ENCODE results near the gene TRAF3IP3.

TRAF3IP3 gene

DNA sequence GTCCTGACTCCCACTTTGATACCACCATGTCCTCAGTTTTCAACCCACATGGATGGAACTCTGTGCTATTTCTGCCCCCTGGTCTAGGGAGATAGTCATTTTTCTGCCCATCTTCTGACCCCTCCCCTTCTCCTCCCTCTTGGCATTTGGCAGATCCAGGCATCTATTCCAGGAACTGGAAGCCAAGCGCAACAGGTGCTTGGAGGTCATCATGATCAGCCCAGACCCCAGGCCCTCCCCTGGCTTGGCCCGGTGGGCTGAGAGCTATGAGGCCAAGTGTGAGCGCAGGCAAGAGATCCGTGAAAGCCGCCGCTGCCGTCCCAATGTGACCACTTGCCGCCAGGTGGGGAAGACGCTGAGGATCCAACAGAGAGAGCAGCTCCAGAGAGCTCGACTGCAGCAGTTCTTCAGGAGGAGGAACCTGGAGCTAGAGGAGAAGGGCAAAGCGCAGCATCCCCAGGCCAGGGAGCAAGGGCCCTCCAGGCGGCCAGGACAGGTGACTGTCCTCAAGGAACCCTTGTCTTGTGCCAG, 4.0 kb downstream of the TRAF3IP3 start:
- H3K4me3 ChIP-seq (ENCODE audit: low read depth, low read length) = no peak overlapping the region
- no peak for TF ChIP-seq CTCF (IDR thresholded peaks at IDR 0.05; ENCODE audit: low read depth, low read length, missing control alignments)
- in situ Hi-C loops (cut with HindIII; ENCODE audit: low sequenced_read_pairs) = no loop called here
- no peak for DNase-seq (ENCODE audit: low read depth)

DNA sequence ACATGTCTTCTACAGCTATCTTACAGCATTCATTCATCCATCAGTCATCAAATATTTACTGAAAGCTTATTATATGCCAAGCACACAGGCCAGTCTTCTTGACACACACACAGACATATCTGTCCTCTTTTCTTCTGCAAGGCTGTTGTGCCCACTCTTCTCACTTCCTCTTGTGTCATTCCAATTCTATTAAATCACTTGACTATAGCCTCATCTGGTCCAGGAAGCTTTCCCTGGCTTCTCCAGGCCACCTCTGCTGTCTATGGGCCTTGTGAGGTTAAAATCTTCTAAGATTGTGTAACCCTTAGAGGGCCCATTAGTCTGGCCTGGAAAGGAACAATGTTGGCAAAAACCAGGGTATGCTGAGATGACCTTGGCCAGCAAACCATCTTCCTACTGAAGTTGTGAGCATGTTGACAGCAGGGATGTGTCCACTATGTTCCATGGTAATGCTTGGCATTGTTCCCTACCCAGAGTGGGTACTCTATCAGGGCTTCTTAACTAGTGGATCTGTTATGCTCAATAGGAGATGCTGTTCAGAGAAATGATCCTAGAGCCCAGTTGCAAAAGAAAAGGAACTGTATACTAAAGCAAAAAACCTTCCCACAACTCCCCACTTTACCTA, 5.3 kb downstream of the TRAF3IP3 start:
- no peak for DNase-seq (ENCODE audit: low read depth)
- no peak for TF ChIP-seq CTCF (IDR thresholded peaks at IDR 0.05; ENCODE audit: low read depth, low read length, missing control alignments)
- in situ Hi-C loops (cut with HindIII; ENCODE audit: low sequenced_read_pairs) = no loop called here
- H3K4me3 ChIP-seq (ENCODE audit: low read depth, low read length) = no peak overlapping the region

GRCh38 chr1:209766051-209766450, 10.2 kb downstream of the TRAF3IP3 start:
- no peak overlapping the region for H3K4me3 ChIP-seq (ENCODE audit: low read depth, low read length)
- in situ Hi-C loops (cut with HindIII; ENCODE audit: low sequenced_read_pairs) = no loop called here
- DNase-seq (ENCODE audit: low read depth) = no peak
- no peak for TF ChIP-seq CTCF (IDR thresholded peaks at IDR 0.05; ENCODE audit: low read depth, low read length, missing control alignments)

DNA sequence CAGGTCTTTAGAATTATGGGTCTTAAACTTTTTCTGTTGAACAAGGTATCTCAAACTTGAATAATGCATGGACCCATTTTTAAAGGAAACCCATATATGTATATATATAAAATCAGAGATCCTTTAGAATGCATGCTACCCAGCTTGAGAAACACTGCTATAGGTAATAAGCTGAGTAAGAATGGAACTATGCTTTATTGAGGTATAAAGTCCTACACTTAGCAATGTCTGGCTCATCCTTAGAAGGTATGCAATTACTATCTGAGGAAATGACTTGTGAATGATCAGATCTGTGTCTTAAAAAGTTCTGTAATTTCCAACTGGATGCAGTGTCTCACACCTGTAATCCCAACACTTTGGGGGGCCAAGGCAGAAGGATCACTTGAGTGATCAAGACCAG, 11.2 kb downstream of the TRAF3IP3 start:
- in situ Hi-C loops (cut with HindIII; ENCODE audit: low sequenced_read_pairs) = no loop called here
- no peak for TF ChIP-seq CTCF (IDR thresholded peaks at IDR 0.05; ENCODE audit: low read depth, low read length, missing control alignments)
- DNase-seq (ENCODE audit: low read depth) = no peak
- no peak overlapping the region for H3K4me3 ChIP-seq (ENCODE audit: low read depth, low read length)

- no peak for TF ChIP-seq CTCF (IDR thresholded peaks at IDR 0.05; ENCODE audit: low read depth, low read length, missing control alignments)
- in situ Hi-C loops (cut with HindIII; ENCODE audit: low sequenced_read_pairs) = no loop called here
- no peak for DNase-seq (ENCODE audit: low read depth)
- no peak overlapping the region for H3K4me3 ChIP-seq (ENCODE audit: low read depth, low read length)
These were observed 11.9 kb downstream of the TRAF3IP3 start for GRCh38 chr1:209767706-209768105.

- DNase-seq (ENCODE audit: low read depth) = no peak
- no peak for TF ChIP-seq CTCF (IDR thresholded peaks at IDR 0.05; ENCODE audit: low read depth, low read length, missing control alignments)
- in situ Hi-C loops (cut with HindIII; ENCODE audit: low sequenced_read_pairs) = no loop called here
- H3K4me3 ChIP-seq (ENCODE audit: low read depth, low read length) = no peak overlapping the region
These were observed 12.5 kb downstream of the TRAF3IP3 start for GRCh38 chr1:209768354-209768774.
